ENCODE results near the gene MPG.

MPG gene

DNA sequence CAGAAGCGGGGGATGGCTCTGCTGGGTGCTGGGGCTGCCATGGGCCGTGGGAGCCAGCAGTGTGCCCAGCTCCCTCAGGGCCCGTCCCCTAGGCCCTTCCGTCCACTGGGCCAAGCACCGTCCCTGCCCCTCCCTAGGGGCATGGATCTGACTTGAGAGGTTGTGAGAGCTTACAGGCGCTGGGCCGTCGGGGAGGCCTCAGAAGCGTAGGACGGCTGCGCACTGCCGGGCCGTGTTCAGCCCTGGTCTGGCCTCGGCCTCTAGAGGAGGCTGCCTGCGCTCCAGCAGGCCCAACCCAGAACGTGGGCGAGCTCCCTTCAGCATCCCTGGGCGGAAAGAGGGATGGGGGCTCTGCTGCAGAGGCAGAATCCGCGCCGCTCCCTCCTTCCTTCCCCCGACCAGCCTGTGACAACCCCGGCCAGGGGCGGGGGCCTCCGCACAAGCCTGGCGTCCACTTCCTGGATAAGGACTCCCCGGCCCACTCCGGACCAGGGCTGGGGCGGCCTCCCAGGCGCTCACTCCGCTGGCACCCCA is 685 bp upstream of the MPG start:
- H3K4me3 ChIP-seq (ENCODE audit: low read depth, low read length) = peak overlapping the region; percentile 80
- no peak for DNase-seq (ENCODE audit: low read depth)

DNA sequence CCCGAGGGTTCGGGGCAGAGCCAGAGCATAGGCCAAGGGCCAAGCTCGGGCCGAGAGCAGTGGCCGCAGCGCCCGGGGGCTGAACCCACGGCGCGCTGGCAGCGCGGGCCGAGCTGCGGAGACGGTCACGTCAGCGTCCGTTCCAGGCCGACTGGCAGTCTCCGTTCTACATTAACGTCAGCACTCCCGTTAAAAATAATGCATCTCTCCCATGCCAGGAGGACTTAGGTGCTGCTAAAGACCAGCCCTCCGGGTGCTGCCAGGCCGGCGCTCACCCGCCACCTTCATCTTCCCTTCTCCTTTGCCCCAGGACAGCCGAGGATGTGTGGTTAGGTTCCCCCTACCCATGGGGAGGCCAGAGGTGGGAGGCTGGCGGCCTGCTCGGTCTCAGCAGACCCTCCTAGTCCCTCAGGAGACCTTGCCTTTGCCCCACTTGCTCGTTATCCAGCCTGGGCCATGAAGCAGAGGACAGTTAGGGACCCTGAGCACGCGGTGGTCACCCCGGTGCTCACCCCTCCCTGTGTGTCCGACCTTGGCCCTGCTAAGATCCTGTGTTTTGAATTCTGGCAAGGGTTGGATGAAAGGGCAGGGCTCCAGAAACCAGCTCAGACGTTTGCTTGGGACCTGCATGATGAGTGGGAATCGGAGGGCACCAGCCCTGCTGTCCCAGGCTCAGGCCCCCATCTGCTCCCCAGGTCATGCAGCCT is 572 bp downstream of the MPG start:
- no peak for DNase-seq (ENCODE audit: low read depth)

DNA sequence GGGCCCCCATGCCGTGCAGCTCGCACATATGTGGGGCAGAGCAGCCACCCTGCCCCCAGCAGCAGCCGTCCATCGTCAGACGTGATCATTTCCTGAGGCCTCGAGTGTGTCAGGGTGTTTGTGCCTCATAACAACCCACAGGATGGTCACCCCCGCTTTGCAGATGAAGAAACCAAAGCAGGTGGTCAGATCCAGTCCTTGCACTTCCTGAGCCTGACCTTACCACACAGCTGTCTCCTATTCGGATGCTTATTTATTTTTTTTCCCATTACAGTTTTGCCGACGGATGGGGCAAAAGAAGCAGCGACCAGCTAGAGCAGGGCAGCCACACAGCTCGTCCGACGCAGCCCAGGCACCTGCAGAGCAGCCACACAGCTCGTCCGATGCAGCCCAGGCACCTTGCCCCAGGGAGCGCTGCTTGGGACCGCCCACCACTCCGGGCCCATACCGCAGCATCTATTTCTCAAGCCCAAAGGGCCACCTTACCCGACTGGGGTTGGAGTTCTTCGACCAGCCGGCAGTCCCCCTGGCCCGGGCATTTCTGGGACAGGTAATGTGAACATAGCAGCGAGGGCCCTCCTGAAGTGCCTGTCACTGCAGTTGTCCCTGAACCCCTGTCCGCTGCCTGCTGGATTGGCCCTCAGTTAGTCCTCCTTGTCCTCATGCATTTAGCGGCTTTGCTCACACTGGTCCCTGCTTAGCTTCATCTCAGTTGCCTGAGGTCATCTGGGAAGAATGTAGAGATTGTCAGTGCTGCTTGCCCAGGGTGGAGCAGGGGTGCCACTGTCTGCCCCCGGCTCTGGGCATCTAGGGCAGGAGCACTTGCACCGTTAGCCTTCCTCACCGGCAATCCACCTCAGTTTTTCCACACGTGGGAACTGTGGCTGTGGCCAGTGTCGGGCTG is 1.4 kb downstream of the MPG start:
- no peak for DNase-seq (ENCODE audit: low read depth)

More for the DNA sequence above, 572 bp downstream of the MPG start:
- peak overlapping the region; percentile 80 for H3K4me3 ChIP-seq (ENCODE audit: low read depth, low read length)

DNA sequence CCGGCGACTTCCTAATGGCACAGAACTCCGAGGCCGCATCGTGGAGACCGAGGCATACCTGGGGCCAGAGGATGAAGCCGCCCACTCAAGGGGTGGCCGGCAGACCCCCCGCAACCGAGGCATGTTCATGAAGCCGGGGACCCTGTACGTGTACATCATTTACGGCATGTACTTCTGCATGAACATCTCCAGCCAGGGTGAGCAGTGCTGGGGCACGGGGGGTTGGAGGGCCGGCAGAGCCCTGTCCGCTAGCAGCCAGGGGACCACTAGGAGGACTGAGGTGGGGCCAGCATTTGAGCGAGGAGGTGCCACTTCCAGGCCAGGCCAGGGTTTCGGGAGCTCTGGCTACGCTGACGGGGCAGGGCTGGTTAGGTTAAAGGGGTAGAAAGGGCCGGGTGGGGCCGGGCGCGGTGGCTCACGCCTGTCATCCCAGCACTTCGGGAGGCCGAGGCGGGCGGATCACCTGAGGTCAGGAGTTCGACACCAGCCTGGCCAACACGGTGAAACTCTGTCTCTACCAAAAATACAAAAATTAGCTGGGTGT is 5.1 kb downstream of the MPG start:
- DNase-seq (ENCODE audit: low read depth) = no peak
- H3K4me3 ChIP-seq (ENCODE audit: low read depth, low read length) = no peak overlapping the region

More for the DNA sequence above, 1.4 kb downstream of the MPG start:
- peak overlapping the region; percentile 80 for H3K4me3 ChIP-seq (ENCODE audit: low read depth, low read length)

DNA sequence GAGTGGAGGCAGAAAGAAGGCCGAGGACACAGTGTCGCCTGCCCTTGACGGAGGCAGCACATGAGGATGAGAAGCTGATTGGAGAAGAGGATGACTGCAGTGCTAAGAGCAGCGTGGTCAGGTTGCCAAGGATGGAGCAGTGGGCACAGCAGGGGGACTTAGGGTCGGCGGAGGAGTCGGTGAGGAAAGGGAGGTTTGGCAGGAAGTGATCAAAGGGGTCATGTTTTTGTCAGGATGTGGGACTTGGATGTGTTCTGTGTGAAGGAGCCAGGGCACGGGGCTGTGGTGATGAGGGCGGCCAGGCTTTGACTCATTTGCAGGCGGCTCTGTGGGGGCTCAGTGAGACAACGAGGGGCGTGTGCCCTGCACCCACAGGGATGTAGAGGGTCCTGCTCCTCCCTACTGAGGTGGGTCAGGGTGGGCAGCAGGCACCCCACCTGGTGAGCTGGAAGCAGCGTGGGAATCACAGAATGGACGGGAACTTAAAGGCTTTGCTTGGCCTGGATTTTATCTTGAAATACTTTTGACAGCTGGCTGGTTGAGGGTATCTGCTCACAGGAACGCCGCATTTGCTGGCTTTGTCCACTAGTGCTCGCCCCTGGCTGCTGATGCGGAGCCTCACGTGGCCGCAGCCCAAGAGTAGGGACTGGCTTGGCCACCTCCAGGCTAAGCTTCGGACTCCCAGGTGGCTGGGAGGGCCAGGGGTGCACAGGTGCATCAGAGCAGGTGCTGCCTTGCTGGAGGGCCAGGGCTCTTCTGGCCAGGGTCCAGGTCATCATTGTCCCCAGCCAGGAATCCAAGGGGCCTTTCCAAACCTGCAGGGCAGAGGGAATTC is 6.0 kb downstream of the MPG start:
- no peak overlapping the region for H3K4me3 ChIP-seq (ENCODE audit: low read depth, low read length)
- DNase-seq (ENCODE audit: low read depth) = no peak

DNA sequence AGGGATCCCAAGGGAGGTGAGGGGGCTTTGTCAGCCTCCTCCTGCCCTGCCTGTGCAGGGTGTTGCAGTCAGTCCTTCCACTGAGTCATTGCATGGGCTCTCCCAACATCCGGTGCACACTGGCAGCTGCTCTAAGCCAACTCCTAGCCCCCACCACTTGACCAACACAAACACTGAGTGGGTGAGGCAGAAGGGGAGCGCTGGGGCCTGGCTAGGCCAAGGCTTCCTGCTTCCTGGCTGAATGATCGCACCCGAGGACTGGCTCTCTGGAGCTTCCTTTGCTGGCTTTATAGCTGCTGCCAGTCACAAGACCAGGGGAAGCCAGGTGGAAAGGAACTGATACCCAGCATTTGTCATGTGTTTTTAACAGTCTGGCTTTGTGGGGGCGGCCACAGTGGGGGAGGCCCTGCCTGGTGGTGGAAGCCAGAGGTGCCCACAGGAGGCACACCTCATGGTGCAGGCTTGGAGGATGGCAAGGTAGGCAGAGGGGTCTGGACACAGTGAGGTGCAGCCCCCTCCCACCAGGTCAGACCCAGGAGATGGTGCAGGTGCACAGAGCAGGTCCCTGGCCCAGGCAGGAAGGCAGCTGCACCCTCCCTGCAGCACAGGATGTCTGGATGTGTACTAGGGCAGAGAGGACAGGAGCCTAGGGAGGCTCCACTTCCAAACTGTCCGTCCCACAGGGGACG is 6.8 kb downstream of the MPG start:
- H3K4me3 ChIP-seq (ENCODE audit: low read depth, low read length) = no peak overlapping the region
- peak; percentile 89 for DNase-seq (ENCODE audit: low read depth)

DNA sequence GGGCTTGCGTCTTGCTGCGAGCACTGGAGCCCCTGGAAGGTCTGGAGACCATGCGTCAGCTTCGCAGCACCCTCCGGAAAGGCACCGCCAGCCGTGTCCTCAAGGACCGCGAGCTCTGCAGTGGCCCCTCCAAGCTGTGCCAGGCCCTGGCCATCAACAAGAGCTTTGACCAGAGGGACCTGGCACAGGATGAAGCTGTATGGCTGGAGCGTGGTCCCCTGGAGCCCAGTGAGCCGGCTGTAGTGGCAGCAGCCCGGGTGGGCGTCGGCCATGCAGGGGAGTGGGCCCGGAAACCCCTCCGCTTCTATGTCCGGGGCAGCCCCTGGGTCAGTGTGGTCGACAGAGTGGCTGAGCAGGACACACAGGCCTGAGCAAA is 7.4 kb downstream of the MPG start:
- DNase-seq (ENCODE audit: low read depth) = no peak

DNA sequence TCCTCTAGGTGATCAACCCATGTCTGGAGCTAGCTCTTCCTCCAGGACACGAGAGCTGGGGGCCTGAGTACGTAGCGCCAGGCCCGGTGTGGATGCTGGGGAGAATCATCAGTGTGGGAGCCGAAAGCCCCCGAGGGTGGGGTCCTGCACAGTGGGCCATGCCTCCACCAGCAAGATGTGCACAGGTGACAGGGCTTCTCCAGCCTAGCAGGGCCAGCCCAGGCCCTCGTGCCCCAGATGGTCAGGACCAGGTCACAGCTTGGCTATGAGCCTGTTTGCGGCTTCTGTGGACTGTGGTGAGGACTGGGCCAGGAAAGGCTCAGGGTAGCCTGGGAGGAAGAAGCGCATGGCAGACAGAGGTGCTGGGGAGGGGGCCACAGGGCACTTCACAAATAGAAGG is 7.8 kb downstream of the MPG start:
- no peak for DNase-seq (ENCODE audit: low read depth)
- H3K4me3 ChIP-seq (ENCODE audit: low read depth, low read length) = no peak overlapping the region

More for the DNA sequence above, 7.4 kb downstream of the MPG start:
- H3K4me3 ChIP-seq (ENCODE audit: low read depth, low read length) = no peak overlapping the region

DNA sequence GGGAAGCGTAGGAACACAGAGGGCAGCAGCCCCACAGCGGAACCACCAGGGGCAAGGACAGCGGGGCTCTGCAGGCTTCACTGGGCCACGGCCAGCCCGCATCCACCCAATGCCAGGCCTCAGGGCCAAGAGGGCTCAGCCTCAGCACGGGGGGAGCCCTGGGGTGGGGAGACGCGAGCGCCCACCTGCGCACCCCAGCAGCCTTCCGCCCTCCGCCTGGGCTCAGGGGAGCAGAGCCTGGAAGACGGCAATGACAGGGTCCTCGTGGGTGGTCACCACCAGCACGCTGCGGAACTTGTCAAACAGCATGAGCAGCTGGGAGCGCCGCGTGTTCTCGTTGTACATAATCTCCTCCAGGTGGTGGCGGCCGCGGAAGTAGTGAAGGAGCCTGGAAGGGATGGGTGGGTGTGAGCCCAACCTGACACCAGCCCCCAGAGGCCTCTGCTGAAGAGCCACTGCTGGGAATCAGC is 8.5 kb downstream of the MPG start:
- DNase-seq (ENCODE audit: low read depth) = no peak
- no peak overlapping the region for H3K4me3 ChIP-seq (ENCODE audit: low read depth, low read length)

DNA sequence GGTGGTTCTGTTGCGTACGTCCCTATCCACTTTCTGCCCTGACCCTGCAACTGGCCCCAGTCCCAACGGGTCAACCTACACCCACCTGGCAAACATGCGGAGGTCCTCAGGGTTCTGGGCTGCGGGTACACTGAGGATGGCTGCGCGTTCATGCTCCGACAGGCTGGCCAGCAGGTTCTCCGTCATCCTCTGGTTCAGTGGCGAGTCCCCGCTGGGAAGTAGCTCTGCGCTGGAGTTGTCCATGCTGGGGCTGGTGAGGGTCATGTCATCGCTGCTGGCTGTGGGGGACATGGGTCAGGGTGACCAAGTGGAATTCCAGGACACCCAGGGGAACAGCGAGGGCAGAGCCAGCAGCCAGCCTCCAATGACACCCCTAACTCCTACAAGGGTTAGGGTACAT is 10.6 kb downstream of the MPG start:
- no peak overlapping the region for H3K4me3 ChIP-seq (ENCODE audit: low read depth, low read length)
- DNase-seq (ENCODE audit: low read depth) = no peak

DNA sequence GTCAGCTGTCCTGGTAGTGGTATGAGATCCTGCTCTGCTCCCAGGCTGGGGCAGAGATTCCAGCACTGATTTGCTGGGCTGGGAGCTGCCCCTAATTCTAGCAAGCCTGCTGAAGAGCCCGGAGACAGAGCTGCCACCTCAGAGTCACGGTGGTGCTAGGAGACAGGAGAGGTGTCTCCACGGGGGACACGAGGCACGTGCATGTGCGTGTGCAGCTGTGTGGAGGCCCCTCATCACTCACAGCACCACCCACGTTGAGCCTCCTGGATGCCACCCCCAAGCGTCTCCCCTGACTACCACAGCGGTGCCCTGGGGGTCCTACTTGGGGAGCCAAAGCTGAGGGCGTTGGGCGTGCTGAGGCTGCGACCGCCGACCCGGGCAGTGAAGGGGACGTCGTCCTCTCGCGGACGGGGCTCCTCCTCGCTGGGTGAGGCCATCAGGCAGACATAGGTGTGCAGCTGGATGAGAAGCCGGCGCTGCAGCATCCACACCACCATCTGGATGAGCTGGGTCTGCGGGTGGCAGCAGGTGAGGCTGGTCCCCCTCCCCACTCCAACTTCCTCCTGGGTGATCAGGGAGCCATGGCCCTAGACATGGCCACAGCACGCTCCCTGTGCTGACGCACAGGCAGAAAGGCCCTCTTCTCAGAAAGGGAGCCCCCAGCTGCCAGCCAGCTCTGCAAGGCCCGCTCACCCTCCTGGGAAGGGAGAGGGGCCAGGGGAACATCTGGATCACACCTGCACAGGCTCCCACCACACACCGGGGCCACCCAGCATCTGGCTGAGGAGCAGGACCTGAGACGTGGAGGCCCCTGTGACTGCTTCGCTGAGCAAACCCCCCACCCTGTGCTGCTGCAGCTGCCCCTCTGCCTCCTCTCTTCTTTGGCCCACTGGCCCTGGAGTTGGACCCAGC is 11.6 kb downstream of the MPG start:
- no peak overlapping the region for H3K4me3 ChIP-seq (ENCODE audit: low read depth, low read length)
- no peak for DNase-seq (ENCODE audit: low read depth)

DNA sequence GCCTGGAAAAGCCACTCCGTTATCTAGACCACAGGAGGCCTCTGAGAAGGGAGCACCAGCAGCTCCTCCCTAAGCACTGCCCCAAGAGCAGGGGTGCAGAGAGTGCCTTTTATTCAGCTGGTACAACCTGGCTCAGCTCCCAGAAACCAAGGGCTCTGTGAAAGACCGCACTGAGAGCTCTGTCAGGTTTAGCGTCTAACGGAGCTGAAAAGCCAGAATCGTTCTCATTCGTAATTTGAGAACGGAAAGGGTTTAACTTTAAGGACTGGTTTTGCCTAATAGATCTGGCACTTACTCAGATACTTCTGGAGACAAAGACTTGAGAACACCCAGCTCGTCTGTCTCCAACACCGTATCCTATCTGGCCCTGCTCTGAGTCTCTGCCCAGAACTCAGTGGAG is 13.5 kb downstream of the MPG start:
- no peak for DNase-seq (ENCODE audit: low read depth)
- no peak overlapping the region for H3K4me3 ChIP-seq (ENCODE audit: low read depth, low read length)

DNA sequence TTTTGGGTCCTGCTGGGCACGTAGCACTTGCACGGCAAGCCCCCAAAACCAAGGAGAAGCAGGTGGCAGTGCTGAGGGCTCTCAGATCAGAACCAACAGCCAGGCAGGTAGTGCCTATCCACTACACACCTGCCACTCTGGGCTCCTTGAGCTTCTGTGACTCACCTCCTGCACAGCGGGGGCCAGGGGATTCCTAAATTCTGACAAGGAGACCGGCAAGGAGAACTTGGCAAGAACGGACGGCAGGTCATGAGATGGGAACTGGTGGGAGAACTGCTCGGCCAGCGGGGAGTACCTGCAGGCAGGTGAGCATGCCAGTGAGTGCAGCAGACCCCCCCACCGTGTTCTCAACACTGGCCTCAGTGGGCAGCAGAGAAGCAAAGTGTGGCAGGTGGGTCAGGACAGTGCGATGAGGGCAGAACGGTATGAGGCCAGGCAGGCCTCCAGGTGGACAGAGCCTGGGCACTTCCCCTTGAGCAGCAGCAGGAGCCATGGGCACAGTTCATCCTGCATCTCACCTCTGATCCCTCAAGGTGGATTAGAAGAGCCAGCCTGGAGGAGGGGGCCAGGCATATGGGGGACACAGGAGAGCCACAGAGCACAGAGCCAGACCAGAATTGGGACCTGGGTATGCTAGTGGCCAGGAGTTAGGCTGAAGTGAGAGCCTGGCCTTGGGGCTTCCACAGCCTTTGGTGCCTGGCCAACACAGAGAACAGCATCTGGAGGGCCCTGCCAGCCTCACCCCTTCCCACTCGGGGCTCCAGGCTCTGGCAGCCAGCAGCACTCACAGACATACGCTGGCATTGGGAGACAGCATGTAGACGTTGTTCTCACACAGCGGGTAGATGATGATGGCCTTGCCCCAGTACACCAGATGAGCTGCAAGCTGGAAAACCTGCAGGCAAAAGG is 14.7 kb downstream of the MPG start:
- DNase-seq (ENCODE audit: low read depth) = no peak
- no peak overlapping the region for H3K4me3 ChIP-seq (ENCODE audit: low read depth, low read length)

DNA sequence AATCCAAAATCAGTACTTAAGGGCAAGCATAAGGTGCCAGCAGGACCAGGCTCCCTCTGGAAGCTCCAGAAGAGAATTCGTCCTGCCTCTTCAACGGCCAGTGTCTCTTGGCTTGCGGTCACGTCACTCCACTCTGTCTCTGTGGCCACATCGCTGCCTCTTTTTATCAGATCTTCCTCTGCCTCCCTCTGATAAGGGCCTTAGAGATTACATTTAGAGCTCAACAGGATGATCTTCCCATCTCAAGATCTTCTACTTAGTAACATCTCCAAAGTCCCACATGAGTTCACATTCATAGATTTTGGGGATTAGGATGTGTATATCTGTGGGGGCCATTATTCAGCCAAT is 16.9 kb downstream of the MPG start:
- no peak overlapping the region for H3K4me3 ChIP-seq (ENCODE audit: low read depth, low read length)
- DNase-seq (ENCODE audit: low read depth) = no peak

DNA sequence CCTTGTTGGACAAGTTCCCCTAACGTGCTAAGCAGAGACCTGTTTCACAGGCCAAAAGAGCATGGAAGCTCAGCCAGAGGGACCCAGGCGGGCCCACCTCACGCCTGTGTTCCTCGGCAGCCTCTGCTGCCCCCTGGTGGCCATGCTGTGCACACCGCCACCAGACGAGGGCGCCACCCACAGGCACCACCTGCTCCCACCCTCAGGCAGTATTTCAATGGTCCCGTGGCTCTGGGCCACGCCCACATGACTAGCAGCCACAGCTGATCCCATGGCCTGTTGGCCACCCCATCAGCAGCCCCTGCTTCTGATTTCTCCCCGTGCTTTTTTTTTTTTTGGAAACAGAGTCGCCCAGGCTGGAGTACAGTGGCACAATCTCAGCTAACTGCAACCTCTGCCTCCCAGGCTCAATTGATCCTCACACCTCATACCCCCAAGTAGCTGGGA is 18.9 kb downstream of the MPG start:
- DNase-seq (ENCODE audit: low read depth) = no peak
- no peak overlapping the region for H3K4me3 ChIP-seq (ENCODE audit: low read depth, low read length)

DNA sequence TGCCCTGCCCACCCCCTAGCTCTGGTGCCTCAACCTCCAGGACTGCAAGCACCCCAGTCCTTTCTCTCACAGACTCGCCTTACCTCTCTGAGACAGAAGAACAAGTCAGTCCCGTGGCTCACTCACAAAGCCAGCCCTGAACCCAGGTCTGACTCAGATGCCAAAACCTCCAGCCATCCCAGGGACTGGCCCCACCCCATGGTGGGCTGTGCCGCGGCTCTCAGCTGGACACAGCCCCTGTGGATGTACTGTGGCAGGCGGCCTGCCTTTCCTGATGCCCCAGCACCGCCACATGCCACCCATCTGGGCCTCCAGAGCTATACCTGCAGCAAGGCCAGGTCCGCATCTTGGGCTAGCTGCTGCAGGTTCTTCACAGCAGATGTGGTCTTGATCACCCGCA is 19.8 kb downstream of the MPG start:
- no peak overlapping the region for H3K4me3 ChIP-seq (ENCODE audit: low read depth, low read length)
- no peak for DNase-seq (ENCODE audit: low read depth)

DNA sequence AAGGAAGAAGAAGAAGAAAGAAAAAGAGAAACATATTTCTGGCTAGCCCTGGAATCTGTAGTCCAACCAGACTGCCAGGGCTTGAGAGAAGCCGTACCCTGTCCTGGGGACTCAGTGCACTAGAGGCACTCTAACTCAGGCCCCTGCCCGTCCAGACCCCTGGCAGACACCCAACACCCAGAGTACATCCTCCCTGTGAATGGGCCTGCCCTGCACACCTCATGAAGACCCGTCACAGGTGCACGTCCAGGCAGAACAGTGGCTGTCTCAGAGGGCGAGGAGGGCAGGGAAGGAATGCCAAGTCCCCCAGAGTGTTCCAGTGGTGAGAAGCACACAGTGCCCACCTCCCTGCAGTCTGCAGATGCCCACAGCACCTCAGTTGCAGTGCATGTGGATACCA is 23.0 kb downstream of the MPG start:
- no peak overlapping the region for H3K4me3 ChIP-seq (ENCODE audit: low read depth, low read length)
- no peak for DNase-seq (ENCODE audit: low read depth)
